ENCODE data around the gene IL17RD.

Gene IL17RD

GRCh38 chr3:57062101-57062631 lies 103.0 kb downstream of the IL17RD start:
- no peak for DNase-seq

DNA sequence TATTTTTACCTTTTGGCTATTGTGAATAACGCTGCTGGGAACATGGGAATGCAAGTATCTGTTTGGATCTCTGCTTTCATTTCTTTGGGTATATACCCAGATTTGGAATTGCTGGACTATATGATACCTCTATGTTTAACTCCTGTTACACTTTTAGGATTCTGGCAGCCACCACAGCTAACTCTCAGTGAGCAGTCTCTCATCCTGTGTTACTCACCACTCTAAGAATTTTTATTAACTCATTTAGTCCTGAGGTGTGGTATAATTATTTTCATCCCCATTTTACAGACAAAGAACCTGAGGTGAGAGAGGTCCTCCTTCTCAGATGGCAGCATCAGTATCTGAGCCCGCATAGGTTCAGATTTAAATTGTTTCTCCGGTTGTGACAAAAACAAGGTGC lies 103.6 kb downstream of the IL17RD start:
- DNase-seq = no peak

DNA sequence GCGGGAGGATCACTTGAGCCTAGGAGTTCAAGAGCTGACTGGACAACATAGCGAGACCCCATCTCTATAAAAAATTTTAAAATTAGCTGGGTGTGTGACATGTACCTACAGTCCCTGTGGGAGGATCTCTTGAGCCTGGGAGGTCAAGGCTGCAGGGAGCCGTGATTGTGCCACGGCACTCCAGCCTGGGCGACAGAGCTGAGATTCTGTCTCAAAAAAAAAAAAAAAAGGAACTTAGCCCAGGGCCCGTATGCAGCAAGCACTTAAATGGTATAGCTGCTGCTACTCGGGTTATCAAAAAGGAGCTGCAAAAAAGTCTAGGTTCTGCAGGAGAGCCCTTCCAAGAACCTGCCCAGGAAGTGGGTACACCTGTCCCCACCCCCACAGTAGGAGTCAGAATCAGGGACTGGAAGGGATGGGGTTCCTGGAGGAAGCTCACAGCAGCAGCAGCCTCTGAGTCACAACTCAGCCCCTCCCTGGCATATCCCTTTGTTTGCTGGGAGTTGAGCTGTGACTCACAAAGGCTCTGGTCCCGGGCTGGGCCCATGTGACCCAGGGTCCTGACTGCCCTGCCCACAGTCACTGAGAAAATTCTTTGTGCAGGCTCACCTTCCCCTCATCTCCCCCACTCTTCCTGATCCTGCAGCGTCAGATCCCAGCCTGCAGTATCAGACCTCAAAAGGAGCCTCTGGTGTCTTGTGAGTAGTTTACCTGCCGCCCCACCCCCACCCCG lies 104.9 kb downstream of the IL17RD start, which contains the start of gene SPATA12:
Gene SPATA12, plus strand, starts transcription at position 576 of the 733 bp plus-strand sequence. CDS start 13,031 bp downstream, outside the sequence.
- DNase-seq = no peak

GRCh38 chr3:57059411-57059810 lies 105.7 kb downstream of the IL17RD start:
- no peak for DNase-seq

GRCh38 chr3:57057351-57057750 lies 107.8 kb downstream of the IL17RD start:
- DNase-seq = no peak

- DNase-seq = no peak
Observed at GRCh38 chr3:57053122-57053521, 112.0 kb downstream of the IL17RD start.

- DNase-seq = no peak
Observed at GRCh38 chr3:57052662-57053061, 112.5 kb downstream of the IL17RD start.

DNA sequence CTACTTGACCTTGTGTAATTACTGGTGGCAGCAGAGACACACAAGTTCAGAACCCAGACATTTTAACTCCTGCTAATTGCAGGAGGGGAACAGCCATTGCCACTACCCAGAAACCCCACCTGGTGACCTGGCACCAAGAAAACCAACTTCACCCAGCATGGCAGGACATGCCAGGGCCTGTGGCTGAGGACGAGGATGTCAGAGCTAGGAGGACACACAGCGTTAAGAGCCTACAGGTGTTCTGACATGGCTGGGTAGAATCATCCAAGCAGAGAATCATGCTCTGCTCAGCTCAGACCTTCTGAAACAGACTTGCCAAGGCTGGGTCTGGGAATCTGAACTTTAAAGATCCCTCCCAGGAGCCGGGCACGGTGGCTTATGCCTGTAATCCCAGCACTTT lies 116.4 kb downstream of the IL17RD start:
- DNase-seq = no peak

GRCh38 chr3:57048052-57048671 lies 117.0 kb downstream of the IL17RD start:
- DNase-seq = no peak

- DNase-seq = no peak
Observed at GRCh38 chr3:57046101-57046765, 118.9 kb downstream of the IL17RD start.

- DNase-seq = no peak
Observed at GRCh38 chr3:57043518-57043917, 121.6 kb downstream of the IL17RD start.

DNA sequence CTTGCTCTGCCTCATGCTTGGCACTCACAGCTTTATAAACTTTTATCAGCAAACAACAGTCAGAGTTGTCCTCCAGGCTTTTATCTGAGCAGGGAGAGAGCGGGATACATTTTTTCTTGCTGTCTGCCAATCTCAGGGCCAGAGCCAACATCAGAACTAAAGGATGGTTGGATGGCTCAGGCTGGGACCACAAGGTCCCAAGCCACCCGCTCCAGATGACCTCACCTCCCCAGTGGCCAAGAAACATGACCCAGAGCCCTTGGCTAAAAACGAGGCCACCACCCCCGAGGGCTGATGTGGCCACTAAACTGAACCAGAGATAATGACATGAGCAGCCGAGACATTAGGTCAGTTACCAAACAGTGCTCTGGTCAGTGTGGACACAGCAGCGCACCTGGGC lies 123.5 kb downstream of the IL17RD start:
- DNase-seq = no peak
